Measurements from ENCODE around the gene DCAF11. TPM values are rescaled to one million over a fixed set of nuclear protein-coding genes. Genes with fewer than 3 reads are reported as not detected.

DCAF11 gene
- total and polyA plus RNA-seq, 2 of the 13 experiments (the other 11 are each of a cell fraction or from before 2014, with no cell fraction given), result 150 to 257 TPM

- peak; percentile 14; the same call in 1 of the 2 replicates for TF ChIP-seq ZBTB38 (CRISPR knock-in tag; IDR thresholded peaks at IDR 0.05)
- no peak for TF ChIP-seq ZNF292 (CRISPR knock-in tag; IDR thresholded peaks at IDR 0.05; ENCODE audit: borderline replicate concordance, low read depth)
- no peak for TF ChIP-seq PITX1 (CRISPR knock-in tag; IDR thresholded peaks at IDR 0.05)
- 0 out of 2 replicates have a peak, but pooled peaks have one; percentile 91 for TF ChIP-seq MZF1 (CRISPR knock-in tag; IDR thresholded peaks at IDR 0.05; ENCODE audit: borderline replicate concordance)
- TF ChIP-seq ZNF44 (CRISPR knock-in tag; IDR thresholded peaks at IDR 0.05), result 0 out of 2 replicates have a peak, but pooled peaks have one; percentile 17
- no peak for TF ChIP-seq ZBTB4 (CRISPR knock-in tag; IDR thresholded peaks at IDR 0.05; ENCODE audit: borderline replicate concordance)
- TF ChIP-seq IRF9 (CRISPR knock-in tag; IDR thresholded peaks at IDR 0.05; ENCODE audit: borderline replicate concordance), result 0 out of 2 replicates have a peak, but pooled peaks have one; percentile 3
These were observed 15.8 kb downstream of the DCAF11 start, which contains the start of gene FITM1 (continued) for GRCh38 chr14:24130380-24130716.
